GM19043 (cell line): ENCODE data around the gene TEX101.
"Not testable (repeated sequence)": the region's sequence is repeated elsewhere in the genome, so short reads cannot be mapped to it uniquely, and the experiment has no call there.

Source experiments
- ATAC-seq: cut with Tn5 transposase; IDR thresholded peaks from one replicate; pipeline ENCODE4 v1.9.1; 2021; ENCODE audit warnings: low read depth; ENCODE audit not compliant: unreplicated experiment

Gene TEX101

GRCh38 chr19:43416951-43417623, 2.4 kb downstream of the TEX101 start:
- ATAC-seq, result no peak

GRCh38 chr19:43420954-43421353, 6.3 kb downstream of the TEX101 start:
- no peak for ATAC-seq

DNA sequence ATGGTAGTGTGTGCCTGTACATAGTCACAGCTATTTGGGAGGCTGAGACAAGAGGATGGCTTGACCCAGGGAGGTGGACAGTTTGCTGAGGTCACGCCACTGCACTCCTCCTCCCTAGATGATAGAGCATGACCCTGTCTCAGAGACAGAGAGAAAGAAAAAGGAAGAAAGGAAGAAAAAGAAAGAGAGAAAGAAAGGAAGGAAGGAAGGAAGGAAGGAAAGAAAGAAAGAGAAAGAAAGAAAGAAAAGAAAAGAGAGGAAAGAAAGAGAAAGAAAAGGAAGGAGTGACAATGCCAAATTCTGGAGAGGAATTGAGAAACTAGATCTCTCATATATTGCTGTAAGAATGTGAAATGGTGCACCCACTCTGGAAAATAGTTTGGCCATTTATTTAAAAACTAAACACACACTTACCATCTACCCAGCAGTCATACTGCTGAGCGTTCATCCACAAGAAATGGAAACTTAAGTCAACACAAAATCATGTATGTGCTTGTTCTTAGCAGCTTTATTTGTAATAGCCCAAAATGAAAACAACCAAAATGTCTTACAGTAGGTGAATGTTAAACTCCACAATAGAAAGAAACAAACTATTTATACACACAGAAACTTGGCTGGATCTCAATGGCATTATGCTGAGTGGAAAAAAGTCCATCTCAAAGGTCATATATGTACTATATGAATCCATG, 7.5 kb downstream of the TEX101 start:
- no peak for ATAC-seq

DNA sequence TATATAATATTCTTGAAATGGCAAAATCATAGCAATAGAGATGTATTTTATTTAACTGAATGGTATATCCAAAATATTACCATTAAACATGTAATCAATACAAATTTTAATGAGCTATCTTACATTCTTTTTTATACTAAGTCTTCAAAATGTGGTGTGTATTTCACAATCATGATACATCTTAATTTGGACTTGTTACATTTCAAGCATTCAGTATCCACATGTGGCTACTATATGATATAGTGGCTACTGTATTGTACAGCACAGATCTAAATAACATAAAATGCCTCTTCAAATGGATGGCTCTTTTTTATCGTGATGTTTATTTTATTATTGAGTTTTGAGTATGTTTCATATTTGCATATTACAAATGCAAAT, 8.0 kb downstream of the TEX101 start:
- ATAC-seq, result no peak

DNA sequence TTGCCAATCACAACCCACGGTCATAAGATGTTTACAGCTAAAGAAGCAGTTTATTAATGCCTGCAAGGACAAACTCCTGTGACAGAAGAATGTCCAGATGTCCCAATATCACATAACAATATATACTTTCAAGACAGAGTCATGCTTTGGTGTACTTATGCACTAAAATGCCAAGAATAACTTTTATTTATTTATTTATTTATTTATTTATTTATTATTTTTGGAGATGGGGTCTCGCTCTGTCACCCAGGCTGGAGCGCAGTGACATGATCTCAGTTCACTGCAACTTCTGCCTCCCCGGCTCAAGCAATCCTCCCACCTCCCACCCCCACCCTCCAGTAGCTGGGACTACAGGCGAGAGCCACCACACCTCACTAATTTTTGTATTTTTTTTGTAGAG, 9.1 kb downstream of the TEX101 start:
- ATAC-seq, result no peak

DNA sequence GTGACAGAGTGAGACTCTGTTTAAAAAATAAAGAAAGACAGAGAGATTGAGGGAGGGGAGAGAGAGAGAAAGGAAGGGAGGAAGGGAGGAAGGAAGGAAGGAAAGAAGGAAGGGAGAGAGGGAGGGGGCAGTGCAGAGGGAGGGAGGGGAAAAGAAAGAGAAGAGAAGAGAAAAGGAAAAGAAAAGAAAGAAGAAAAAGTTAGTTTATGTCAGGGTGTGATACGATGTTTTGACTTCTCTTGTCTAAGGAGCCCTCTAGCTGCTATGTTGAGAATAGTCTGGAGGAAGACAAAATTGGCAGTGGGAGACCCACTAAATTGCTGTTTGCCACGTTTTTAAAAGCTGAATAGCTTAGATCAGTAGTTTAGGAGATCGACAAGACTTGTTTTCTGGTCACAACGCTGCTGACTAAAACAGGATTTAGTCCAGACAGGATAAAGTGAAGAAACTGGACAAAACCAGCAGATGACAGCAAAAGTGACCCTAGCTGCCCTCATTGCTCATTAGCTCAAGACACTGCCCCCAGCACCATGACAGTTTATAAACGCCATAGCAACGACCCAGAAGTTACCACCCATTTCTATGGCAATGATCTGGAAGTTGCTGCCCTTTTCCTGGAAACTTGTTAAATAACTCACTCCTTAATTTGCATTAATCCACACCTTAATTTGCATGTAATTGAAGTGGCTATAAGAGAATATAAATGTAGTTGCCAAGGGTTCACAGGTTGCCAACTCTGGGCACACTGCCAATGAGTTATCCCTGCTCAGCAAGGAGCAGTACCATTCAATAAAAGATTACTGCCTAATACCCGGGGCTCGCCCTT, 11.1 kb downstream of the TEX101 start:
- no peak for ATAC-seq

- ATAC-seq, result no peak
These were observed 14.7 kb downstream of the TEX101 start for GRCh38 chr19:43429395-43429794.

DNA sequence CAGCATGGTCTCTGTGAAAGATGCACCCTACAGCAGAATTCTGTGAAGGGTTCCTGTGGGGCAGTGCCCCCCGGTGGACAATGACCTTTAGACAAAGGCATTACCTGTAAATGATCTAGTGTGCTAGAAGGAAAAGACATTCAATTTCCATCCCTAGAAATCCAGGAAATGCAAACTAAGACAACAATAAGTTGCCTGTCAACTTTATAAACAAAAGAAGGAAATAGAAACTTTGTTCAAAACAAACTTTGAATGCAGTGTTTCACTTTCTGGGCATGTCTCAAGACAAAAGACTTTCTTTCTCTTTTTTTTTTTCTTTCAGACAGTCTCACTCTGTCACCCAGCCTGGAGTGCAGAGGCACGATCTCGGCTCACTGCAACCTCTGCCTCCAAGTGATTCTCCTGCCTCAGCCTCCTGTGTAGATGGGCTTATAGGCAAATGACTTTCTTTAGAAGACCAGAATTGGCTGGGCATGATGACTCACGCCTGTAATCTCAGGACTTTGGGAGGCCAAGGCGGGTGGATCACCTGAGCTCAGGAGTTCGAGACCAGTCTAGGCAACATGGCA, 15.5 kb downstream of the TEX101 start:
- ATAC-seq, result no peak

GRCh38 chr19:43430976-43431375, 16.3 kb downstream of the TEX101 start:
- no peak for ATAC-seq

DNA sequence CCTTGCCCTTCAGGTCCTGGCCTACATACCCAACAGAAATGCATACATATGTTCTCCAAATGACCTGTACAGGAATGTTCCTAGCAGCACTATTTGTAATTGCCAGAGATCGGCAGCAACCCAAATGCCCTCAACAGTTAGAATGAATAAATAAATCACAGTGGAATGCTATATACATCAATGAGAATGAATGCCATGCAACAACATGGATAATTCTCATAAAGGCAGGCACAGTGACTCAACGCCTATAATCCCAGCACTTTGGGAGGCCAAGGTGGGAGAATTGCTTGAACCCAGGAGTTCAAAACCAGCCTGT, 18.6 kb downstream of the TEX101 start:
- ATAC-seq, result no peak

DNA sequence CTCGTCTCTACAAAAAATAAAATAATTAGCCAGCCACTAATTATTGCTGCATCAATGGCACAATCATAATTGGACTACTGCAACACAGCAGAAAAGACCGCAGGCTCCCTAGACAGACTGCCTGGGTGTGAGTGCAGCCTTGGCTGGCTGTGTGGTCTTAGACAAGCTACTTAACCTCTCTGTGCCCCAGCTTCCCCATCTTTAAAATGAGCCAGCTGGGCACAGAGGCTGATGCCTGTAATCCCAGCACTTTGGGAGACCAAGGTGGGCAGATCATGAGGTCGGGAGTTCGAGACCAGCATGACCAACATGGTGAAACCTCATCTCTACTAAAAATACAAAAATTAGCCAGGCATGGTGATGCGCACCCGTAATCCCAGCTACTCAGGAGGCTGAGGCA, 19.0 kb downstream of the TEX101 start:
- no peak for ATAC-seq

GRCh38 chr19:43435775-43436174, 21.1 kb downstream of the TEX101 start:
- ATAC-seq, result no peak

DNA sequence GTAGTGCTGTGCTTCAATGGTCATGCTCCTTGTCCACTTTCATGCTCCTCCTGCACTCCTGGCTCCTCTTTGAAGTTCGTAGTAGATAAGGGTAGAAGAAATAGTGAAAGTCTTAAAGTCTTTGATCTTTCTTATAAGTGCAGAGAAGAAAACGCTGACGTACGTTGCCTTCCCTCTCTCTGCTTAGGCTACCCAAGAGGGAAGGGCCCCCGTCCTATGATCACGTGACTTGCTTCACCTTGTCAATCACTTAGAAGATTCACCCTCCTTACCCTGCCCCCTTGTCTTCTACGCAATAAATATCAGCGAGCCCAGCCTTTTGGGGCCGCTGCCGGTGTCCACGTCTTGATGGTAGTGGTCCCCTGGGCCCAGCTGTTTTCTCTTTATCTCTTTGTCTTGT, 22.6 kb downstream of the TEX101 start:
- not testable (repeated sequence) for ATAC-seq

GRCh38 chr19:43437712-43438111, 23.0 kb downstream of the TEX101 start:
- ATAC-seq, result no peak

GRCh38 chr19:43438291-43439031, 23.8 kb downstream of the TEX101 start:
- ATAC-seq, result no peak

GRCh38 chr19:43439032-43439708, 24.5 kb downstream of the TEX101 start:
- no peak for ATAC-seq

DNA sequence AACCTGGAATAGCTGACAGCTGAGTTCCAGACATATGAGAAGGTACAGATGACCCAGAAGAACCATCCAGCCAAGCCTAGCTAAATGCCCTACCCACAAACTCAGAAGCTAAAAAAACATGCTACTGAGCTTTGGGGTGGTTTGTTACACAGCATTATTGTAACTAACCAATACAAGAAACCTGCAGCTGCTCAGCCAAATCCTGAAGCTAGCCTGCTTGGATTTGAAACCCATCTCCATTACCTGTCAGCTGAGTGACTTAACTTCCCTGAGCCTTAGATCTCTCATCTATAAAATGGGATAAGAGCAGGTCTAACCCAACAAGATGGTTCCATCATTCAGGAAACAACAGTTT, 25.0 kb downstream of the TEX101 start:
- ATAC-seq, result no peak

- ATAC-seq, result no peak
These were observed 27.0 kb downstream of the TEX101 start for GRCh38 chr19:43441716-43442115.

DNA sequence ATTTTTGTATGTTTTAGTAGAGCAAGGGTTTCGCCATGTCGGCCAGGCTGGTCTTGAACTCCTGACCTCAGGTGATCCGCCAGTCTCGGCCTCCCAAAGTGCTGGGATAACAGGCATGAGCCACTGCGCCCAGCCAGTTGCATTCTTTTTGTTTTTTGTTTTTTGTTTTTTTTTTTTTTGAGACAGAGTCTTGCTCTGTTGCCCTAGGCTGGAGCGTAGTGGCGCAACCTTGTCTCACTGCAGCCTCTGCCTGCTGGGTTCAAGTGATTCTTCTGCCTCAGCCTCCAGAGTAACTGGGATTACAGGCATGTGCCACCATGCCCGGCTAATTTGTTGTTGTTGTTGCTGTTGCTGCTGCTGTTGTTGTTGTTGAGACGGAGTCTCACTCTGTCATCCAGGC, 29.4 kb downstream of the TEX101 start:
- ATAC-seq, result not testable (repeated sequence)

- no peak for ATAC-seq
These were observed 30.0 kb downstream of the TEX101 start for GRCh38 chr19:43444531-43445287.
